NCI-H69 (cell line): ENCODE results near the gene EBI3.
"Not testable (repeated sequence)": the region's sequence is repeated elsewhere in the genome, so short reads cannot be mapped to it uniquely, and the experiment has no call there.

Experiments used
- DNase-seq: peaks from one replicate; lab custom pipeline; 2025; lab: John Stamatoyannopoulos, UW

EBI3 gene

DNA sequence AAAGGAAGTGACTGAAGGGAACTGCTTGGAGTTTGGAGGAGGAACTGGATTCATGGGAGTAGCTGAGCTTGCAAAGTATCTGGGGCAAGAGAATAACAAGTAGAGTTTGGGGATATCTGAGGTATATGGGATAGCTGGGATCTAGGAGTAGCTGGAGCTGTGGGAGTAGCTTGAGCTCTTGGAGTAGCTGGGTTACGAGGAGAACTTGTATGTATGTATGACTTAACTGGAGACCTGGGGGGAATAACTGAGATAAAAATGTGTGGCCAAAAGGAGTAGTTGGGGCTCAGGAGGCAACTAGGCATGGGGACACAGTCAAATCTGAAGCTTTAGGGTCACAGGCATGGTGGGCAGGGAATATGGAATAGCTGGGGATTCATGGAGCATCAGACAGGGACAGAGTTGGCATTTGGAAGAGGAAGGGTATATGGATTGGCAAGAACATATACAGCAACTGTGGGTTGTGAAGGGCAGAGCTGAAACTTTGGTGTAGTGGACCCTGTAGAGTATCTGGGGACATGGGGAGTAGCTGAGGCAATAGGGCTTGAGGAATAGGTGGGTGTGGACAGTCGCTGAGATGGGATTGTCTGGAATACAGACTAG is 28.3 kb upstream of the EBI3 start:
- DNase-seq: no peak

DNA sequence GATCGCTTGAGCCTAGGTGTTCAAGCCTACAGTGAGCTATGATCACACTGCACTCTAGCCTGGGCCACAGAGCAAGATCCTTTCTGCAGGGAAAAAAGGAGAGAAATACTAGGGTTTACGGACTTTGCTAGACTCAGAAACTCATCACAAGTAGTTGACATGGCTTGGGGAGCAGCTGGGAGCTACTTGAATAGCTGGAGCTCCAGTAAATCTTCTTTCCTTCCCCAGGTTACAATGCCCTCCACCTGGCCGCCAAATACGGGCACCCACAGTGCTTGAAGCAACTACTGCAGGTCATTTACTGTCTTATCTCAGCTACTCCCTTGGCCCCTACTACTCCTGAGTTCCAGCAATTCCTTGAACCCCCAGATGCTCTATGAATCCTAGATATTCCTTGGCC is 27.5 kb upstream of the EBI3 start:
- no peak for DNase-seq

DNA sequence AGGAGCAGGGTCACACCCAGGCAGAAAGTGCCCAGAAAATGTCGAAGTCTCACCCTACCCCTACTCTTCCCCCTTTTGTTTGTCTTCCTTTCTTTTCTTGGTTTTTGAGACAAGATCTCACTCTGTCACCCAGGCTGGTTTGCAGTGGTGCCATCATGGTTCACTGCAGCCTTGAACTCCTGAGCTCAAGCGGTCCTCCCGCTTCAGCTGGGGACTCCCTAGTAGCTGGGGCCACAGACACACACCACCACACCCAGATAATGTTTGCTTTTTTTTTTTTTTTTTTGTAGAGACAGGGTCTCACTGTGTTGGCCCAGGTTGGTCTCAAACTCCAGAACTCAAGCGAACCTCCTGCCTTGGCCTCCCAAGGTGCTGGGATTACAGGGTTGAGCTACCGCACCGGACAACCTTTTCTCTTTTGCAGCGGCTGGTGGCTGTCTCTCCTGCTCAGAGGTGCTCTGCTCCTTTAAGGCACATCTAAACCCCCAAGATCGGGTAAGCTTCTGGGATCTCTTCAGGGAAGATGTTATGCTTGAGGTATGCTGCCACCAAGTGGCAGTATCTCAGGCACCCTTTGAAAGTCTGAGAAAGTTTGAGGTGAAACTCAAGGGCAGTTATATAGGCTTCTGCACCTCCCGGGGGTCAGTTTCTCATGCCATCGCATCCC is 22.4 kb upstream of the EBI3 start:
- DNase-seq: peak; percentile 61

DNA sequence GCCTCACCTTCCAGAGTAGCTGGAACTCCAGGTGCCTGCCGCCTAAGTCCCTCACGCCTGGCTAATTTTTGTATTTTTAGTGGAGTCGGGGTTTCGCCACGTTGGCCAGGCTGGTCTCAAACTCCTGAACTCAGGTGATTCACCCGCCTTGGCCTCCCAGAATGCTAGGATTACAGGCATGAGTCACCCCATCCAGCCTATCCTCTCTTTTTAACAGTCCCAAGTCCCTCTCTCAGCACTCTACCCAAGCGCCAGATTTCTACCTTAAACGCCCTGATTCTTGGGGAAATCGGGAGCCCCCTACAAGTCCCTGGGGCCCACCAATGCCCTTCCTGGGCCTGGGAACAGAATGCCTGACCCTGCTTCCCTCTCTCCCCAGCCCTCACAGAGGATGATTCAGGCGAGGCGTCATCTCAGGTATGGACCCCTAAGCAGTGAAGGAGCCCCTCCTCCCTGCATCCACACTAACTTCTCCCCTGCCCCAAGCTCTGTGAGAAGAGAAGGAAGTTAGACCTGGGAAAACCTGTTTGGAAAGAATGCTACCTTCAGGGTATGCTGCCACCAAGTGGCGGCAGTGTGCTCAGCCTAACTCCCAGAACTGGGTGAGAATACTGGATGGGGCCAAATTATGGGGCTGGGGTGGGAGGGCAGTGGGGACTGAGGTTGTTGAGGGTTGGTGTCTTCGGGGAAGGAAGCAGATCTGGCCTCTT is 20.8 kb upstream of the EBI3 start:
- peak; percentile 77 for DNase-seq

DNA sequence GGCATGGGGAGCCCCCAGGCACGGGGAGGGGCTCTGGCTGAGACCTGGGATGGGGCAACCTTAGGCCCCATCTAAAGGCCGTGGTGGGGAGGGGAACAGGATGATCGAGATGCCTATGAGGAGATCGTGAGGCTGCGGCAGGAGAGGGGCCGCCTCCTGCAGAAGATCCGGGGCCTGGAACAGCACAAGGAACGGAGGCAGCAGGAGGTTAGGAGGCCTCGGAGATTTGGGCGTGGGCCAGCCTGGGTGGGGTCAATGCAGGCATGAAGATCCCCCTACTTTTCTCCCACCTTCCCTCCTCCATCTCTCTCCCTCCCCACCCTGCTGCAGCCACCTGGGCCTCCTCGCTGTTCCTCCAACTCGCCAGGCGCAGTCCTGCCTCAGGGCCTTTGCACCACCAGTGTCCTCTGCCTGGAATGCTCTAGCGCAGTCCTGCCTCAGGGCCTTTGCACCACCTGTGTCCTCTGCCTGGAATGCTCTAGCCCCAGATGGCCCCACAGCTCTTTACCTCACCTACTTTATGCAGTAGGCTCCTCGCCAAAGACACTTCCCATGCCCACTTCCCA is 19.1 kb upstream of the EBI3 start:
- DNase-seq: no peak

DNA sequence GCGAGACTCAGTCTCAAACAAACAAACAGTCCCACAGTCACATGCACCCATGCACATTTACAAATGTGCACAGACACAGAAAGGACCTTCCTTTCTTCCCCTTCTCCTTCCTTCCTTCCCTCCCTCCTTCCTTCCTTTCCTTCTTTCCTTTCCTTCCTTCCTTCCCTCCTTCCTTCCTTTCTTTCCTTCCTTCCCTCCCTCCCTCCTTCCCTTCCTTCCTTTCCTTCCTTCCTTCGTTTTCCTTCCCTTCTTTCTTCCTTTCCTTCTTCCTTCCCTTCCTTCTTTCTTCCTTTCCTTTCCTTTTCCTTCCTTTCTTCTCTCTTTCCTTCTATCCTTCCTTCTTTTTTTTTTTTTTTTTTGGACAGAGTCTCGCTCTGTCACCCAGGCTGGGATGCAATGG is 16.2 kb upstream of the EBI3 start:
- no peak for DNase-seq

DNA sequence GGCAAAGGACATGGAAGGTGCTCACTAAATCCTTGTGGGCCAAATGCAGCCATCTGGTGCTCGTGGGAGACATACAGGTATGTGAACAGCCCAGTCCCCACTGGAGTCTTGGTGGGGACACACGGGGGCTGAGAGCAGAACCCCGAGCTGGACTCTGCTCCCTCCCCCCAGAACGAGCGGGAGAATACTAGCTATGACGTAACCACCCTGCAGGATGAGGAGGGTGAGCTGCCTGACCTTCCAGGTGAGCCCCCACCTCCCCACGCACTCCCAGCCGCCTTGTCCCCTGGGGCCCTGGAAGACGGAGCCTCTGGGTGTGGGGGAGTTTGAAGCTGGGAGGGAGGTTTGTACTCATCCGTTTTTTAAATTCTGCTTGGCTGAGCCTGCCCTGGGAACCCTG is 13.5 kb upstream of the EBI3 start:
- peak; percentile 14 for DNase-seq

DNA sequence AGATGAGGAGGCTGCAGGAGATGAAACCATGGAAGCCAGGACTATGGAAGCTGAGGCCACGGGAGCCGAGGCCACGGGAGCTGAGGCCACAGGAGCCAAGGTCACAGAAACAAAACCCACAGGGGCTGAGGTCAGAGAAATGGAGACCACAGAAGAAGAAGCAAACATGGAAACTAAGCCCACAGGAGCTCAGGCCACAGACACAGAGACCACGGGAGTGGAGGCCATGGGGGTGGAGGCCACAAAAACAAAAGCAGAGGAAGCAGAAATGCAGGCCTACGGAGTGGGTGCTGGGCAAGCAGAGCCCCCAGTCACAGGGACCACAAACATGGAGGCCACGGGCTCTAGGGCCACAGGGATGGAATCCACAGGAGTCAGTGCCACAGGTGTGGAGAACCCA is 12.5 kb upstream of the EBI3 start:
- DNase-seq: no peak

DNA sequence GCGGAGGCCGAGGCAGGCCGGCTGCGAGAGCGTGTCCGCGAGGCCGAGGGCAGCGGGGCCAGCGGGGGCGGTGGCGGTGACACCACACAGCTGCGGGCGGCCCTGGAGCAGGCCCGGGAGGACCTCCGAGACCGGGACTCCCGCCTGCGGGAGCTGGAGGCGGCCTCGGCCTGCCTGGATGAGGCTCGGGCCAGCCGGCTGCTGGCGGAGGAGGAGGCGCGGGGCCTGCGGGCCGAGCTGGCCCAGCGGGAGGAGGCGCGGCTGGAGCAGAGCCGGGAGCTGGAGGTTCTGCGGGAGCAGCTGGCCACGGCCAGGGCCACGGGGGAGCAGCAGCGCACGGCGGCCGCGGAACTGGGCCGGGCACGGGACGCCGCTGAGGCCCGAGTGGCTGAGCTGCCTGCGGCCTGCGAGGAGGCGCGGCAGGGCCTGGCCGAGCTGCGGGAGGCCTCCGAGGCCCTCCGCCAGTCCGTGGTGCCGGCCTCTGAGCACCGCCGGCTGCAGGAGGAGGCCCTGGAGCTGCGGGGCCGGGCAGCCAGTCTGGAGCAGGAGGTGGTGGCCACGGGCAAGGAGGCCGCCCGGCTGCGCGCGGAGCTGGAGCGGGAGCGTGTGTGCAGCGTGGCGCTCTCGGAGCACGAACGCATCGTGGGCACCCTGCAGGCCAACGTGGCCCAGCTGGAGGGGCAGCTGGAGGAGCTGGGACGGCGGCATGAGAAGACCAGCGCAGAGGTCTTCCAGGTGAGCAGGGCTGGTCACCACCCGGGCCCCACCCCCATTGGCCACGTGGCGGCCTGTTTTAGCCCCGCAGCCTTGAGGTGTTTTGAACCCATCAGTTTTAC is 11.7 kb upstream of the EBI3 start:
- no peak for DNase-seq

DNA sequence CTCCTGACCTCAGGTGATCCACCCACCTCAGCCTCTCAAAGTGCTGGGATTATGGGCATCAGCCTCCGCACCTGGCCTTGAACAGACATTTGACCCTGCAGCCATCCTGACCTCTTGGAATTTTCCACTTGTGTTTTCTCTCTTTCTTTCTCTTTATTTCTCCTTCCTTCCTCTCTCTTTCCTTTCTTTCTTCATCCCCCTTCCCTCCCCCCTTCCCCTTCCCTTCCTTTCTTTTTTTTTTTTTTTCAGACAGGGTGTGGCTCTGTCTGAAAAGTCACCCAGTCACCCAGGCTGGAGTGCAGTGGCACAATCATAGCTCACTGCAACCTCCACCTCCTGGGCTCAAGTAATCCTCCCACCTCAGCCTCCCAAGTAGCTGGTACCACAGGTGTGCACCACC is 10.8 kb upstream of the EBI3 start:
- DNase-seq: not testable (repeated sequence)

DNA sequence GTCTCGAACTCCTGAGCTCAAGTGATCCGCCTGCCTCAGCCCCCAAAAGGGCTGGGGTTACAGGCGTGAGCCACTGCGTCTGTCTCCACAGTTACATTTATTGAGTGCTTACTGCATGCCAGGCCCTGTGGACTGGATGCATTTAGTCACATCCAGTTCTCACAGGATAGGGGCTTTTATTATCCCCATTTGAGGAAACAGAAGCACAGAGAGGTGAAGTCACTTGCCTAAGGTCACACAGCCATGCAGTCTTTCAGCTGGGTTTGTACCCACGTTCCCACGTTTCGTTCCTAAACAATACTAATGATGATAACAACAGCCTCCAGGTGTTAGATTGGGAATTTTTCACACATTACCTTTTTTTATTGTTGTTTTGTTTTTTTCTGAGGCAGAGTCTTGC is 9.1 kb upstream of the EBI3 start:
- DNase-seq: no peak

DNA sequence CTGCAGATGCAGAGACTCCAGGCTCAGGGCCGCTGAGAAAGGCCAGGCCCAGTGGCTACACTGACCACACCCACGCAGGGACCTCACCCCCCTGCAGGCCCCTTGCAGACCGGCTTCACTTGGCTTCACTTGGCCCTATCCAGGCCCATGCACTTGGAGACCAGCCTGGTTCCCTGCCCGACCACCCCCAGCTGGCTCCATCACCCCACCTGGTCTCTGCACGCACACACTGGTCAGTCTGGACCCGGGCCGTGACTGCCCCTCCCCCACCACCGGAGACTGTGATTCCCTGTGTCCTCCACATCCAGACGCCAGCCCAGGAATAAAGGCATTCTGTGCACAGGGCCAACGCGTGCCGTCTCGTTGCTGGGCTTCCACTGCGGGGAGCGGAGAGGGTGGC is 4.9 kb upstream of the EBI3 start:
- DNase-seq: no peak

DNA sequence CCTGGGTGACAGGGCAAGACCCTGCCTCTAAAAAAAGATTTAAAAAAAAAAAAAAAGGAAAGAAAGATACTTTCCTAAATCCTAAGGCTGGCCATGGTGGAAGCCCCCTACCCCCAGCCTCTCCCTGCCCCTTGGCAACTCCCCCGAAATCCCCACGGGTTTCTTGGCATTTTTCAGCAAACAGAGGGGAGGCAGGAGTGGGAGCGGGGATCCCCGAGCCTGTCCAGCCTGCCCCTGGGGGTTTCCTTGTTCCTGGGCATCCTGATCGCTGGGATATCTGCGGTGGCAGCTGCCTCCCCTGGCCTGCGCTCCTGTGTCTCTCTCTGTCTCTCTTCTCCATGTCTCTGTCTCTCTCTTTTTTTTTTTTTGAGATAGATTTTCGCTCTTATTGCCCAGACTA is 3.4 kb upstream of the EBI3 start:
- DNase-seq: no peak

DNA sequence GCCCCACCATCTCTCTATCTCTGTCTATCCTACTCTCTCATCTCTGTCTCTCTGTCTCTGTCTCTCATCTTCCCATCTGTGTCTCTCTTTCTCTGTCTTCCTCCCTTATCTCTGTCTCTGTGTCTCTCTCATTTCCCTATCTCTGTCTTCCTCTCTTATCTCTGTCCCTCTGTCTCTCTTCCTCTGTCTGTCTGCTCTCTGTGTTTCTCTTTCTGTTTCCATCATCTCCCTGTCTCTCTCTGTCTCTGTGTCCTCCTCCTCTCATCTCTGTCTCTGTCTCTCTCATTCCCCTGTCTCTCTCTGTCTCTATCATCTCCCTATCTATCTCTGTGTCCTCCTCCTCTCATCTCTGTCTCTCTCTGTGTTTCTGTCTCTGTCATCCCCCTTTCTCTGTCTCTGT is 1.6 kb upstream of the EBI3 start:
- no peak for DNase-seq

DNA sequence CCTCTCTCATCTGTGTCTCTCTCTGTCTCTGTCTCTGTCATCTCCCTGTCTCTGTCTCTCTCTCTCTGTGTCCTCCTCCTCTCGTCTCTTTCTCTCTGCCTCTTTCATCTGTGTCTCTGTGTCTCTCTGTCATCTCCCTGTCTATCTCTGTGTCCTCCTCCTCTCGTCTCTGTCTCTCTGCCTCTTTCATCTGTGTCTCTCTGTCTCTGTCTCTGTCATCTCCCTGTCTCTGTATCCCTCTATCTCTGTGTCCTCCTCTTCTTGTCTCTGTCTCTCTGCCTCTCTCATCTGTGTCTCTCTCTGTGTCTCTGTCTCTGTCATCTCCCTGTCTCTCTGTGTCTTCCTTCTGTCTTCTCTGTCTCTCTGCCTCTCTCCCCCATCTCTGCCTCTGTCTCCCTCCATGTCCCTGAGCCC is 551 bp upstream of the EBI3 start:
- DNase-seq: no peak

DNA sequence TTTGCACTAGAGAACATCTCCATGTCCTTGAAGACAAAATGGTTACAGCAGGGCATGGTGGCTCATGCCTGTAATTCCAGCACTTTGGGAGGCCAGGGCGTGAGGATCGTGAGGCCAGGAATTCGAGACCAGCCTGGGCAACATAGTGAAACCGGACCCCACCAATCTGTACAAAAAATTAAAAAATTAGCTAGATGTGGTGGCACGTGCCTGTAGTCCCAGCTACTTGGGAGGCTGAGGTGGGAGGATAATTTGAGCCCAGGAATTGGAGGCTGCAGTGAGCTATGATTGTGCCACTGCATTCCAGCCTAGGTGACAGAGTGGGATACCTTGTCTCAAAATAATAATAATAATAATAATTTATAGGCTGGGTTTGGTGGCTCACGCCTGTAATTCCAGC is 914 bp downstream of the EBI3 start:
- not testable (repeated sequence) for DNase-seq

DNA sequence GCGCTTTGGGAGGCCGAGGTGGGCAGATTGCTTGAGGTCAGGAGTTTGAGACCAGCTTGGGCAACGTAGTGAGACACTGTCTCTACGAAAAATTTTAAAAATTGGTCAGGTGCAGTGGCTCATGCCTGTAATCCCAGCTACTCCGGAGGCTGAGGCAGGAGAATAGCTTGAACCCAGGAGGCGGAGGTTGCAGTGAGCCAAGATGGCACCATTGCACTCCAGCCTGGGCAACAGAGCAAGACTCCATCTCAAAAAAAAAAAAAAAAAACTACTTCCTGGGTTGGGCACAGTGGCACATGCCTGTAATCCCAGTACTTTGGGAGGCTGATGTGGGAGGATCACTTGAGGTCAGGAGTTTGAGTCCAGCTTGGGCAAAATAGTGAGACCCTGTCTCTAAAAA is 2.2 kb downstream of the EBI3 start:
- DNase-seq: not testable (repeated sequence)

DNA sequence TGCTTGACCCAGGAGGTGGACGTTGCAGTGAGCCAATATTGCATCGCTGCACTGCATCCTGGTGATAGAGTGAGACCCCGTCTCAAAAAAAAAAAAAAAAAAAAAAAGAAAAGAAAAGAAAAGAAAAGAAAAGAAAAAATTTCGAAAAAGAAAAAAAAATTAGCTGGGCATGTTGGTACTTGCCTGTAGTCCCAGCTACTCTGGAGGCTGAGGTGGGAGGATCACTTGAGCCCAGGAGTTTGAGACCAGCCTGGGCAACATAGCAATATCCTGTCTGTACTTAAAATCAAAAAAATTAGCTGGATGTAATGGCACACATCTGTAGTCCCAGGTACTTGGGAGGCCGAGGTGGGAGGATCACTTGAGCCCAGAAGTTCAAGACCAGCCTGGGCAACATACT is 2.8 kb downstream of the EBI3 start:
- not testable (repeated sequence) for DNase-seq

DNA sequence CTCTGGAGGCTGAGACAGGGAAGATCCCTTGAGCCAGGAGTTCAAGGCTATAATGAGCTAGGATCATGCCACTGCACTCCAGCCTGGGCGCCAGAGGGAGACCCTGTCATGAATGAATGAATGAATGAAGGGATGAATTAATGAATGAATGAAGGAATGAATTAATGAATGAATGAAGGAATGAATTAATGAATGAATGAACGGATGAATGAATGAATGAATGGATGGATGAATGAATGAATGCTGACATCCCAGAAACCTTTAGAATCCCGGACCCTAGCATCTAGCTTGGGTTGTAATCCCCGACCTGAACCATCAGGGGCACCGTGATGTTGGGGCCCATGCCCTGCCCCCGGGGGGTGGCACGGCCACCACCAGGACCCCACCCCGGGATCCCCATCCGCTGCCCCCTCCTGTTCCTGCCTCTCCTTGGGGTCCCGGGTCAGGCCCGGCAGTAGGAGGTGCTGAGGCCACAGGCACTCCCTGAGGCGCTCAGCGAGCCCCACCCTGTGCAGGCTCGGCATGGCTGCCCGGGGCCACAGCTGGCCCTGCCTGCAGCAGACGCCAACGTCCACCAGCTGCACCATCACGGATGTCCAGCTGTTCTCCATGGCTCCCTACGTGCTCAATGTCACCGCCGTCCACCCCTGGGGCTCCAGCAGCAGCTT is 3.4 kb downstream of the EBI3 start:
- peak; percentile 62 for DNase-seq

DNA sequence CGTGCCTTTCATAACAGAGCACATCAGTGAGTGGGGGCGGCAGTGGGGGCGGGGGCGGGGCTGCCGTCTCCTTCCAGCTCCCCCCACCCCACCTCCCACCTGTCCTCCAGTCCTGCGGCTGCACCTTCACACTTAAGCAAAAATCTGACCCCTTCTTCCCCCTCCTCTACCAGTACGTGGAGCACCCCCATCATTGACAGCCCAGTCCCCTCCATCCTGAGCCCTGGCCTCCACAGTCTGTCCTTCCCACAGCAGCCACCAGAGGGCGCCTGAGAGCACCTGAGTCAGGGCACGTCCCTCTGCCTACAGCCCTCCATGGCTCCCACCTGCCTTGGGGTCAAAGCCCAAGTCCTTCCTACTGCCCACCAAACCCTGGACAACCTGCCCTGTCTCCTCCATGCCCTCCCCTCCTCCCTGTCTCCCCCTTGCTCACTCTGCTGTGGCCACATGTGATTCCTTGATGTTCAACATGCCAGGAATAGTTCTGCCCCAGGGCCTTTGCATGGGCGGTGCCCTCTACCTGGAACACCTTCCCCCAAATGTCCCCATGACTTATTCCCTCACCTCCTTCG is 4.0 kb downstream of the EBI3 start:
- peak; percentile 67 for DNase-seq

DNA sequence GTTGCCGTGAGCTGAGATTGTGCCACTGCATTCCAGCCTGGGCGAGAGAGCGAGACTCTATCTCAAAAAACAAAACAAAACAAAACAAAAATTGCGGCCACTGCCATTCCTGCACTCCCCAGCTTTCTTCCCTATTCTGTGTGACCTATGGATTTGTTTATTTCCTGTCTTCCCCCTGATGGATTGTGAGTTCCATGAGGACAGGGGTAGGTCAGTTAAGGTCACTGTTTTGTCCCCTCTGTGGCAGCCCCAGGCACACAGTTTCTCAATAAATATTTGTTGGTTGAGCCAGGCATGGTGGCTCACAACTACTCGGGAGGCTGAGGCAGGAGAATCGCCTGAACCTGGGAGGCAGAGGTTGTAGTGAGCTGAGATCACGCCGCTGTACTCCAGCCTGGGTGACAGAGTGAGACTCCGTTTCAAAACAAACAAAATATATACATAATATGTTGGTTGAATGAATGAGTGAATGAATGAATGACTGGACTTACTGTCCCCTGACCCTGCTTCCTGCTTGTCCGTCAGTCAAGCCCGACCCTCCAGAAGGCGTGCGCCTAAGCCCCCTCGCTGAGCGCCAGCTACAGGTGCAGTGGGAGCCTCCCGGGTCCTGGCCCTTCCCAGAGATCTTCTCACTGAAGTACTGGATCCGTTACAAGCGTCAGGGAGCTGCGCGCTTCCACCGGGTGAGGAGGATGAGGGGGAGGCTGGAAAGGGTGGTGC is 5.0 kb downstream of the EBI3 start:
- DNase-seq: peak; percentile 25
